KBM-7 (cell line): ENCODE results near the gene GYPA.
"Not testable (repeated sequence)": the region's sequence is repeated elsewhere in the genome, so short reads cannot be mapped to it uniquely, and the experiment has no call there.

Source experiments
- DNase-seq: peaks from one replicate; pipeline ENCODE4 v3.0.0-alpha.2; 2015
- in situ Hi-C: fragments of 300-500 bp; cut with MboI; formaldehyde crosslinking; loops from 2 replicates; pipeline ENCODE4 v1.14.3; 2020; ENCODE audit warnings: low sequenced_read_pairs, low pct_unique_long_range_greater_than_20kb, mixed read lengths

GYPA gene

DNA sequence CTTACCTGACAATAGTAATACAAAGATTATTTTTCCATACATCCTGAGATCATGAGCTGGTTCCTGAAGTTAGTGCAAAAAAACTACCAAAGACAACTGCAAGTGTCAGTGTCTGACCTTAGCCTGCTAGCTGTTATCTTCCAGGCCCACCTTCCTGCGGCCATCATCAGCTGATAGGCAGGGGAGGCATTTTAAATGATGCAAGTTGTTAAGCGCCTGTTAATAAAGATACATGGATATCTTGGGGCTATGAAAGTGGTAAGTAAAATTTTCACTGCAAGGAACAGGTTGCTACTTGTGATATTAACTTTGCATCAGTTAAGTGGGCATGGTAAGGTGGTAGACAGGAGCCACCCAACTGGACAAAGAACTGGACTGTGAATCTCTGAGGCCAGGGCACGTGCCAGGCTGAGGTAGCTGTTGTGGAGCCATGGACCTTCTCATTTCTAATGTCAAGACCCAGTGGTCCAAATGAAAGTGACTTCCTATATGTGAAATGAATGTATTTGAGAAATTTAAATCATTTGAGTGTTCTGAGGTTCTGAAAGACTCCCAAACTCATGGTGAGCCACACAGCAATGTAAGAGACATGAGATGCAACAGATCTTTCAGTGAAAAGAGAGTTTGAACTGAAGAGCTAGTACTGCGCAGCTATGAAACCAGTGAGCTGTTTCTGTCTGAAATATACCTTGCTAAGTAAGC is at the start of gene GYPA:
TSS of gene GYPA (minus strand) at position 125 of the 702 bp plus-strand sequence. CDS start at position 42, 83 bp downstream.
- DNase-seq, in situ Hi-C loops: not testable (repeated sequence)

DNA sequence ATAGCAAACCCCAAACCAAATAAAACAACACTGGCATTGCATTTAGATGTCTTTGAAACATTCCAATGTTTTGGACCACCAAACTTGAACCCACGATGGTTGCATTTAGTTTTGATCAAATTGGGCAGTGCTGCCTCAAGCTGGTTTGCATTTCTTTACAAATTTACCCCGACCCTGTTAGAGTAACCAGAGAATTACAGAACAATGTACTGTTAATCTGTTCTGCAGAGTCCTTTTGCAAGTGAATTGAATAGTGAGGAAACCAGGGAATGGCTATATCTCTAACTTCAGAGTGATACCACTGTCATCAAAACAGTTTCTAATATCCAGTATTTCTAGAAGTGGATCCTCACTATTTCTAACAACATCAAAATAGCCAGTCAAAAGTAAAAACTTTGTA is 49.5 kb upstream of the GYPA start:
- in situ Hi-C loops = no loop called here

DNA sequence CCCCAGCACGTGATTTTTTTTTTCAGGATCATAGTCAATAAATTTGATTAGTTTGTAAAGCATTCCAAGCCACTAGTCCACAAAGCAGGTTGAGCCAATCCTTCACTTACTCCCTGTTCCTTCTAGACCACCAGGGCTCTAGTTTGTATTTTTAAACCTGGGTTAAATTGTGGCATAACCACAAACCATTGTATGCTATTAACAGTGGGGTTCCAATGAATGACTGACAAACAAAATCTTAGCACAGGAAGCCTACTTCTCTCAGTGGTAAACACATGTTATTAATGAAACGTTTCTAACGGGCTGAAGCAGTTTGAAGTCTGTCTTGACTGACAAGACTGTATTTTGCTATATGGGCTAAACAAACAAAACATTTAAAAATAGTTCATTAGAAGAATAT is 48.6 kb upstream of the GYPA start:
- DNase-seq = no peak
- in situ Hi-C loops = no loop called here

More for the DNA sequence above, 49.5 kb upstream of the GYPA start:
- DNase-seq = no peak

DNA sequence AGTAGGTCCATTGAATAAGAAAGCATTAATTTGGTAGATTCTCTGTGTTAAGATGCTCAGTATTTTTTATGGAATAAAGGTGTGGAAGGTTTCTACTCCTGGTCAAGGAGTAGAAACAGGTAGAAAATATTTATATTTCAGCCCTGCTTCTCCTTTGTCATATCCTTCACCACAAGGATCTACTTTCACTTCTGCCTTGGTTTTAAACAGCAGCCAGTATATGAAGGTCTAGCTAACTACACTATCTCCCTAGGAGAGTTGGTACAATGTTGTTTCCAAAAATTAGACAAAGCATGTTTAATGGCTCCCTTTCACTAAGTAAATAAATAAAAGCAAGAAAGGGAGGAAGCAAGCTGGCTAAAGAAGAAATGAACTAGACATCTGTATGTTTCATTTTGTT is 44.6 kb upstream of the GYPA start:
- DNase-seq = no peak
- in situ Hi-C loops = no loop called here

DNA sequence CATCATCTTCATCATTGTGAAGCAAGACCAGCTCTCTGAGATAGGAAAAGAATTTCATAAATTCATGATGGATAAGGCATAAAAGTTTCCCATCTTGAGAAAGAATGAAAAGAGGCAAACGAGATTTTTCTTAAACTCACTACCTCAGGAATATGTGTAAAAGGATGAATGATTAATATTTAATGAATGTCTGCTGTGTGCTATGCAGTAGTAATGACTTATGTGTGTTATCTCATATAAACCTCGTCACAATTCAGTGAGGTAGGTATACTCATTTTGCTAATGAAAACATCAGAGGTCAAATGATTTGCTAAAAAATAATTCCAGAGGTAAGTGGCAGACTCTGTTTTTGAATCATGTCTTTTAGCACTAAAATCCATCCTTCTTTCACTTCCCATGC is 42.6 kb upstream of the GYPA start:
- in situ Hi-C loops = no loop called here
- no peak for DNase-seq

DNA sequence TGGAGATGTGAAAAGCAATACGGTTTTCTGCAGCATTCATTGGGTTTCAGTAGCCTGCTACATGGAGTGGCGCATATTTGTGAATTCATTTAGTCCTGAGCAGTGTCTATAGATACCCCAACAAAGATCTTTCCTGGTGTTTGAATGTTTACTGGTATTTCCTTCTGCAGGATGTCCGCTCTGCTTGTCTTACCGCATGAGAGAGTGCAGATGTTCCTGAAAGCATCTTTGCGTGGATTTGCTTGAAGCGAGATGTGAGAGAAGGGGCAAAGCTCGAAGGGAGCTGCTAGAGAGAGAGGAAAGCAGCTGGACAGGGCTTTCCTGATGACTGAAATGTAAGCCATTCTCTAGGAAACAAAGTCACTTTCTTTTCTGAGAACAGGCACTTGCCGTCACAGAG is 40.9 kb upstream of the GYPA start:
- DNase-seq = no peak
- in situ Hi-C loops = no loop called here

DNA sequence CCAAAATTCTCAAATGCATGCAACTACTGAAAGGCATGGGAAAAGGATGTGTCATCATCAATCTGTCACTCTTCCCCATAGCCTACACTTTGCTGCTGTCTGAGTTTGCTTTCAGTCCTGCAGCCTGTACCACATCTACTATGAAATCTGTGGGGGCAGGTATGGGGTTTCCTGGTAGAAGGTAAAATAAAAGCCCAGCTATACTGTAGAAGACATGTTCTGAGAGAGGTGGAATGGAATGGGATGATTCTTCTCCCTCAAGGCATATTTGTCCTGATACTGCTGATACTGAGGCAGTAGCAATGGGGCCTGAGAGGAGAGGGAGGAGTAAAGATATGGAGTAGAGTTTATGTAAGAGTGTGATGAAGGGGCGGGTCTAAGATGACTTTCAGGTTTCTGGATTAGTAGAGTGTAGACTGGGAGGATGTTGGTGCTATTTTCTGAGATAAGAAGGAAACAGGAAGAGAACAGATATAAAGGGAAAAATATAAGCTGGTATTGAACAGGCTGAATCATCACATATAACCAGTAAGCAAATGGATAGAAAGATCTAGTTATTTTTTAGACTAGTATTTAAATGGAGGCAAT is 38.7 kb upstream of the GYPA start:
- in situ Hi-C loops = no loop called here
- no peak for DNase-seq

DNA sequence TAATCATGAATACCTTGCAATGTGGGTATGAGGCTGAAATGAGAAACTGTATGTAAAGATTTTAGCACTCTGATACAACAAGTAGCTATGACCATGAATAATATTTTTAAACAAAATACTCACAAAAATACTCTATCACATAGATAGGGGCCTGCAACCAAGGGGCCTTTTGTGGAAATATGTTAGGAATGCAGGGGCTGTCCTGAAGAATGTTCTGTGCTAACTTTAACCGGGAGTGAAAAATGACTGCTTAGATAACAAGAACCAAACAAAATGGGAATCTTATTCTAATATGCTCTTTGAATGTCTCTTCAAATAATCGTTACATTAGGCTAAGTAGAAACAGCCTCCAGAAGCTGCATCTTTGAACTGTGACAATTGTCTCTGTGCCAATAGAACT is 37.9 kb upstream of the GYPA start:
- in situ Hi-C loops = no loop called here
- DNase-seq = no peak

DNA sequence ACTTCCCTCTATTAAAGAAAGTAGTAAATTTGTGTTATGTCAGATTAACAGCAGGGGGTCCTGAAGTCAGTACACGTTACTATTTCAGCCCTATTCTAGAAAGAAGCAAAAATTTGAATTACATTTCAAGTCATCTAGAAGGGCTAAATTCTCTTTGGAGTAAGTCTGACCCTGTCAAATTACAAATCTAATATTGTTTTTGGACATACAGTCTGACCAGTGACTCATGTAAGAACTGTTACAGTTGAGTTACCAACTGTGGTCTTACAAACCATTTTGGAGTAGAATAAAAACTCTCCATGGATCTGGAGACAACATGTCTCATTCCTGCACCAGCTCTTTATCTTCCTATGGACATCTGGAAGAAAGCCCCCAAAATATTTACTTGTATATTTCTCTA is 36.0 kb upstream of the GYPA start:
- peak; percentile 7 for DNase-seq
- in situ Hi-C loops = no loop called here

DNA sequence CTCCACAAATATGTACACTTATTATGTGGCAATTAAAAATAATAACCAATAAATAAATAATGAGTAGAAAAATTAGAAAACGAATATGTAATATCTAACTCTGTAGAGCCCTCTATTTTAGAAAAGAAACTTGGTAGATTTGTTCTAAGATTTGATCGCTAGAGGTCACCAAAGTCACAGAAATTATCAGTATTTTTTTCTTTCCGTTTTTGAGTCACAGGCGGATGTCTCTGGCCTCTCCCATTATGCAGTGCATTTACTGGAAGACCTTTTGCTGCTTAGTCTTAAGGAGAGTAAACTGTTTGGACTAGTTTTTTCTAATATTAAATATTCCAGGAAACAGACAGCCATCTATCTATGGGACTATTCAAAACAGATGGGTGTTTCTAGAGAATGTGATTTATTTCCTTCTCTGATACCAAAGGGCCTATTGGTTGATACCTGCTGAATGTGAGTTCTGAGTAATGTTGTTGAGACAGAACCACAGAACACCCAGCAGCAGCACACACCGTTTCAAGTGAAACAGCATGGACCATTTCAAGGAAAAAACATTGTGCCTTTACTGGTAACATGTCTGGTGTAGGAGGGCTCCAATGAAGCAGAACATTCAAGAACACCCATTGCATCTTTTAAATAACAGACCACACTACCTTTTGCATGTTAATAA is 34.0 kb upstream of the GYPA start:
- in situ Hi-C loops = loop anchor here (25.0 kb wide), 1 partner anchor 888 kb away; no protein-coding TSS in a partner anchor
- DNase-seq = peak; percentile 65

DNA sequence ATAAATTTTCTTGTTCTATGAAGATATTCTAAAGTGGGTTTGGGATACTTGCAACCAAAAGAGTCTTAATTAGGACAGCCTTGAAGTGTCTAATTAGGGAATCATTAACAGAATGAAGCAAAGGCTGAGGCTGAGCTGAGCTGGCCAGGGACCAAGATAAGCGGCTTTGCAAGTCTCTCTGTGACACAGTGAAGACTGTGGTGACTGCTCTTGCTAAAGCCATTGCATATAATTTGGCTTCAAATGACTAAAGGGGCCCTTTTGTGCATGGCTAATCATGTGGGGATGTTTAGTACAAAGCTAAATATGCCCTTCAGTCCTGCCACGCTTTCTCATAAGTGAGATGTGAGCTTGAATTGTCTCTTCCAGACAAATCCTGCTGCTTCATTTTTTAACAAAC is 31.2 kb upstream of the GYPA start:
- no peak for DNase-seq
- in situ Hi-C loops = loop anchor here (25.0 kb wide), 1 partner anchor 891 kb away; no protein-coding TSS in a partner anchor

DNA sequence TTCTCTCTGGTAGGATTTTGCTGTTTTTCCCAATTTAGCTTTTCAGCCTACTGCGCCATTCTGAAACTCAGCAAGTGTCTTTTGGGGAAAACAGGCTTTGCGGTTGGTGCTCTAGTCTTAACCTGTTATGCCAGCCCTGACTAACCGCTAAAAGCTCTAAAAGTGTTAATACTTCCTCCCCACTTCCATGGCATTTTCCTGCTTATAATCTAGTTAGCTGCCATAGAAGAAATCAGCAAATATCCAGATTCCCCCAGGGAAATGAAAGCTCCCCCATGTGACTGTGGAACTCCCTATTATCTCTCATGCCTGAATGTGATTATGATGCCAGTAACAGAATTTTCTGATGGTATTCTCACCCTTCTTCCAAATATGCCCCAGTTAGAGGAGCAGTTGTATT is 28.7 kb upstream of the GYPA start:
- DNase-seq = no peak
- in situ Hi-C loops = loop anchor here (25.0 kb wide), 1 partner anchor 893 kb away; no protein-coding TSS in a partner anchor

DNA sequence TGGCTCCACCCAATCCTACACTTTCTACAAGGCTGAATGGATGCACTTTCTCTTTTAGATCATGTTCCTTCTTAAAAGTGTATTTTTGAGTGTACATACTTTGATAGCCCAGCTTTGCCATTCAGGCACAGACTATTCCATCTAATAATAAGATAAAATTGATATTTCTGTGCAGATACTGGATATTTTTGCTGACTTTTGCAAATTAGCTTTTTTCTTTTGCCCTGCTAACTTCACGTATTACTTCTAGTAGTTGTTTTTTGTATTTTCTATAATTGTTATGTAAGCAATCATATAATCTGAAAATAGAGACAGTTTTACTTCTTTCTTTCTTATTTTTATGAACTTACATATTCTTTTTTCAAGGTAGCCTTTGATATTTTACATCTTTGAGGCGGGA is 13.5 kb upstream of the GYPA start:
- in situ Hi-C loops = loop anchor here (25.0 kb wide), 1 partner anchor 908 kb away; no protein-coding TSS in a partner anchor
- DNase-seq = no peak

DNA sequence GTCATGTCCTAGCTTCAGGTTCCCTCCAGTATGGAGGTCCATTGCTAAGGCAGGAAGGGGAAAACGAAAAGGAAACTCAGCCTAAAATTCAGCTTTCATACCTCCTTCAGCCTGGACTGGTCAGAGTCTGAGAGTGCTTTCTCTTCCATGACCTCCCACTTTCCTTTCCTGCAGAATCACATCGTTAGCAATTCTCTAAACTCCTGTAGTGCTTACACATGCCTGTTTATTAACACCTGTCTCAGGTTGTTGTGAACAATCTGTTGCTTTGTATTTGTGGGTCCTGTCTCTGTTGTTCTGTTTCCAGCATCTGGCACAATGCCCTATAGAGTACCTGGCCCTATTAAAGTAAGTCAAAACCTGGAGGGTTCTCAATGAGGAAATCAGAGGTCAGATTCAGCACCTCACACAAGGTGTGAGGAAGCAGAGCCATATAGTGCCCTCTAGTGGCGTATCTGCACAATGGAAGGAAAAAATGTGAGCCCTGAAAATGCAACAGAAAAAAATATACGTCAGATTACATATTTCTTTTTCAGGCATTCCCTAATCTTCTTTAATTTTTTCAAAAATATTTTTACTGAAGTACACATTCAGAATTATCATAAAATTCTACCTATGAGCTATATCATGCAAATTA is 2.3 kb upstream of the GYPA start:
- DNase-seq = peak; percentile 47
- in situ Hi-C loops = not testable (repeated sequence)

DNA sequence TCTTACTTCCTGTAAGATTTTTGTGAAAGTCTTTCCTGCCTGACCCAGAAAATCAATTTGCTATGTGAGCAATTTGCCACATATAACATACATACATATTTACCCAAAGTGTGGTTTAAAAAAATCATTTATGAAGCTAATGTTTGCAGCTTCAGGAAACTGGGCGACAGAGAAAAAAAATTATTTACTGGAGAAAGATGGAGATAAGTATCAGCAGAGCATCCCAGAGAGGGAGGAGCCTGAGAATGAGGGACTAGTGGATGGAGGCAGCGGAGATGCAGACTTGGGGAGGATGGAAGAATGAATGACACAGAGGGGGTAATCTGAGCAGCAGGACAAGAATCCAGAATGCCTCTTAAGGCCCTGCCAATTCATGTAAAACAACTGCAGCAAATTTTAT is 975 bp upstream of the GYPA start:
- DNase-seq = no peak
- in situ Hi-C loops = no loop called here

DNA sequence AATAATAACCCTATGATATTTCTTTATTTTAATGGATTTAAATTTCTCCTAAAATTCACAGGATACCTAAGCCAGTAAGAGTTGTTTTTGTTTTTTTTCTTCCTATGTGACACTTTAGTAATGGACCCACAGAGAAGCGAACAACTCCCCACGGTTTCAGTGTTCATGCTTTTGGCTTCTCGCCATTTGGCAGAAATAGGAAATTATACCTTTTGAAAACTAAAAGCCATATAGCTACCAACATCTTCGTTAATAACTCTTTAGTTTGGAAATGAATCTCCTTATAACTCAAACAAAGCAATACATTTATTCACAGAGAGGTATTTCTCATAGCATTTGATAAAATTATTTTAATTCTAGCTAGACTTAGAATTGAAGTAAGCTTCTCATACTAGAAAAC is 527 bp downstream of the GYPA start:
- DNase-seq, in situ Hi-C loops: not testable (repeated sequence)

DNA sequence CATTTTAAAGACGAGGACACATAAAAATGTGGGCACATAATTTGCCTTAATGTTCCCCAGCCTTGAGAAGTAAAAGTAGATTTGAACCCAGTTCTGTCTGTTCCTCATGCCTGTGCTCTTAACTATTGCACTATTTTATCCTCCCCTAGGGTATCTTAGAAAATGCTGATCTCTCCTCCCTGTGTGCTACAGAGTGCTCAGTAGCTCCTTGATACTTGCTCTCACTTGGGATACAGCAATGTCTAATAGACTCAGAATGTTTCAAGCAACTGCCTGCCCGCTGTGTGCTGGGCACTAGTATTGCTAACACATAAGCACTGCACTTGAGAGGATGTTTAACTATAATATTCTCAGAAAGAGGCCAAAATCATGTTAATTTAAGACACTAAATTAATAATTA is 971 bp downstream of the GYPA start:
- in situ Hi-C loops, DNase-seq: not testable (repeated sequence)

DNA sequence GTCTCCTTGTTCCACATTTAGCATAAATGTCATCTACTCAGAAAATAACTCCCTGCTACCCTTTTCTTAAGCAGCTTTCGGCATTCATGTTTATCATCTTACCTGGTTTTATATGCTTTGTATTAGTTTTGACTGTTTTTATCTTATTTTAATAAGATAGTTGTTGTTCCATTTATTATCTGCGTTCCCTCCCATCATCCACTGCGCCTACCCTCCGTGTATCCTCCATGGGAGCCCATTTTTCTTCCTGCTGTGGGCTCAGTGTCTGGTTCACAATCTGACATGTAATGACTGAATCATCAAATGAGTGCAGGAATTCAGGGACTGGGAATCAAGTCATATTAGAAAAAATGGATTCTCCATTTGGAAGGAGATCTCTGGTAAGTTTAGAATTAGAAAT is 2.3 kb downstream of the GYPA start:
- in situ Hi-C loops, DNase-seq: not testable (repeated sequence)

DNA sequence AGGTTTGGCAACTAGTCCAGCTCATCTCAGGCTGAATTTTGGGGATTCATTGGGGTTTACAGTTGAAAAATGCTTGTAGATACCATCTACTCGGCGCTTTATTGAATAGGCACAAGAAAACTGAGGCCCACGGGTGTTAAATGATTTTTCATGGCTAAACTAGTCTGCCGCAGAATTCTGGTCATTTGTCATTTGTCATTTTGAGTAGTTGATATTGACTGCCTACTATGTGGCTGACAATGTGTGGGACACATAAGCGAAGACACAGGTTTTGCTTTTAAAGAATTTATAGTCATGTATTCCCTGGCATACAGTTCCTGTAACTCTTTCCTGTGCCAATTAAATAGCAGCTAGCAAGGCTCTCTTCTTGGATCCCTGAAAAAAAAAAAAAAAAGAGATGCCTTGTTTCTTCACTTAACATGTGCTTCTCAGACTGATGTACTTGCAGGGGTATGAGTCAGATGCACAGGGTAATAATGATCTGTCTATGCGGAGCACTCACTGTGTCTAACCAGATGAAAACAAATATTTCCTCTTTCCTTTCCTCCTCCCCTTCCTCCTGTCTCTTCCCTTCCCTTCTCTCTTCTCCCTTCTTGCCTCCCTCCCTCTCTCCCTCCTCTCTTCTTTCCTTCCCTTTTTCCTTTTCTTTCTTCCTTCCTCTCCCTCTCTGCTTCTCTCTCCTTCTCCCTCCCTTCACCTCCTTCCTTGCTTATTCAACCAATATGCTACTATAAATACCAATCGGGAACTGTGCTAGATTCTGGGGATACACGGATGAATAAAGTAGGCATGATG is 3.2 kb downstream of the GYPA start:
- in situ Hi-C loops, DNase-seq: not testable (repeated sequence)
